ENCODE data around the gene VAV2.
"Not testable (repeated sequence)": the region's sequence is repeated elsewhere in the genome, so short reads cannot be mapped to it uniquely, and the experiment has no call there.

VAV2 gene

DNA sequence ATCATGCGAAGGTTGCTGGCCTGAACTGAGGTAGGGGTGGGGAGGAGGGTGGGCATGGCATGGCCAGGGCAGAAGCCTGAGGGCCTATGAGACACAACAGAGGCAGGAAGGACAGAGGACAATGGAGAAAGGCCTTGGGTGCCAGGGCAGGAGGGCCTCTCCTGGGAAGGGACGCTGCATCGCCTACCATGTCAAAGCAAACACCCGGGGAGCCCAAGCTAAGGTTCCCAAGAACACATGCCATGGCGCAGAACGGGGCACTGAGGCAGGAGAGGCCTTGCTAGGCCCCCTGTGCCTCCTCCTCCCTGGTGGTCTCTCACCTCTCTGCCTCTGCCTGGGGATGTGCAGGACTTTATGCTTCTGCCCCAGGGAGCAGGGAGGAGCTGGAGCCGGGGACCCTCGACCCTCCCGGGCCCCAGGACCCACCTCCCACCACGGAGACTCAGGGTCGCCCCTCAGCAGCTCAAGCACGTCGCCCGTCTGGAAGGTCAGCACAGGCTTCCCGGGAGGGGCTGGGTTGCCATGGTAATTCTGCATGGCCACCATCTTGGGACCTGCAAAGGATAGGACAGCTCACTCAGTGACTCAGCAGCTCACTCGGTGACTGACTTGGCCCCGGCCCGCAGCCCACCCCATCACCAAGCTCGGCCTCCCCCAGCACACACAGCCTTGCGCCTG is 213.6 kb downstream of the VAV2 start:
- DNase-seq = no peak

- no peak for DNase-seq
Measured at GRCh38 chr9:133777871-133778270, 214.3 kb downstream of the VAV2 start.

DNA sequence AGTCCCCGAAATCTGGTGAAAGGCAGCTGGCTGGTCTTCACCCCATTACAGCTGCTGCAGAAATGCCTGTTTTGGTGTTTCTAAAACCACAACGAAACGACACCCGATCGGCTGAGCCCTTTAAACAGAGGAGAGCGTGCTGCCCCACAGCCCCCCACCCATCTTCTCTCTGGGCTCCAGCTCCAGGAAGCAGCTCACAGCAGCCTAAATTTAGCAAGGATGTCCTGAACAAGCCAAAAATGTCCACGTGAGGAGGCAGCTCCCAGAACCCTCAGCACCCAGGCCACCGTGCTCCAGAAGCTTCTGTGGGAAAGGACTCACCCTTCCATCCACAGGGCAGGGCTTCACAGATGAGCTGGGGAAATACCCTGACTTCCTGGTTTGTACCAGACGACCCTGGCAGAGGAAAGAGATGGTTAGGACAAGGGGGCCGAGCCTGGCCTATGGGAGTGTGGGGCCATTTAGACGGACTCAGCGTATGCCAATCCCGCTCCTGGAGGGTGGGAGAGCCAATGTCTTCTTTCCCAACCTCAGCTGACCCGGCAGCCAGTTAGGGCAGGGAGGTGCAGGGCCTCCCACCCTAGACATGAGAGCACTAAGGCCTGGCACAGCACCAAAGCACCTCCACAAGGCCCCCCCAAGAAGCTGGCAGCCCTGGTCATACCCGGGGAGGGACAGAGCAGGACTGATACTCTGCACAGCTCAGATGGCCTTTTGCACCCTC is 214.9 kb downstream of the VAV2 start:
- DNase-seq = no peak

- DNase-seq = no peak
Measured at GRCh38 chr9:133775951-133776905, 215.9 kb downstream of the VAV2 start.

DNA sequence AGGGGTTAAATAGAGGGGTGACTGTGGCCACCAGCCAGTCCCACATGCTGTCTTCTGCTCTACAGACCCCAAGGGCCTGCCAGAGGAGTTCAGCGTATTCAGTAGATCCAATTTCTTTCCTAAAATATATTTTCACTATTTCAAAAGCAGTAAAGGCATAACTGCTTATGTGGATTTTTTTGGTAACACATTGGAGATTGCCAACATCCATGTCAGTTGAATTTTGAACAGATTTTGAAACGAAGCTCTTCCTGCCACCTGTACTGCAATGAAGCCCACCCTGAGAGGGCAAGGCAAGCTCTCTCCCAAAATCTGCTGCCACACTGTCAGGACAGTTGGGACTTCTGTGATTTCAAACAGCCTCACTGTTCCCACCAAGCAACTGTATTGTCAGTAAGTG is 216.8 kb downstream of the VAV2 start:
- DNase-seq = no peak

DNA sequence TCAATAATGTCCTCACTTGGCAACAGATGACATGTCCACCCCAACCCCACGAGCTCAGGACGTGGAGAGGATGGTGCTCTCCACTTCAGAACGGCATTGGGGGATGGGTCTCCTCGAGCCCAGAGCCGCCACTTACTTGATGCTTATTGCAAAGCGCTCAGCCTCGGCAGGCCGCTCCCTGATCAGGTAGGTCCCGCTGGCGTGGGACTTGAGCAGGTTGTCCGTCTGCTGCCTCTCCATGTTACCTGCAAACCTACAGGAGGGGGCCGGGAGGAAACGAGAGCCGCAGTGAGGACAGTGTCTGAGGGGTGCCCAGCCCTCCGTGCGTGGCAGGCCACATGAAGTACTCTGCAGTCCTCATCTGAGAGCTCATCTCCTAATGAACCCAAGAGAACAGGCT is 217.3 kb downstream of the VAV2 start:
- DNase-seq = no peak

DNA sequence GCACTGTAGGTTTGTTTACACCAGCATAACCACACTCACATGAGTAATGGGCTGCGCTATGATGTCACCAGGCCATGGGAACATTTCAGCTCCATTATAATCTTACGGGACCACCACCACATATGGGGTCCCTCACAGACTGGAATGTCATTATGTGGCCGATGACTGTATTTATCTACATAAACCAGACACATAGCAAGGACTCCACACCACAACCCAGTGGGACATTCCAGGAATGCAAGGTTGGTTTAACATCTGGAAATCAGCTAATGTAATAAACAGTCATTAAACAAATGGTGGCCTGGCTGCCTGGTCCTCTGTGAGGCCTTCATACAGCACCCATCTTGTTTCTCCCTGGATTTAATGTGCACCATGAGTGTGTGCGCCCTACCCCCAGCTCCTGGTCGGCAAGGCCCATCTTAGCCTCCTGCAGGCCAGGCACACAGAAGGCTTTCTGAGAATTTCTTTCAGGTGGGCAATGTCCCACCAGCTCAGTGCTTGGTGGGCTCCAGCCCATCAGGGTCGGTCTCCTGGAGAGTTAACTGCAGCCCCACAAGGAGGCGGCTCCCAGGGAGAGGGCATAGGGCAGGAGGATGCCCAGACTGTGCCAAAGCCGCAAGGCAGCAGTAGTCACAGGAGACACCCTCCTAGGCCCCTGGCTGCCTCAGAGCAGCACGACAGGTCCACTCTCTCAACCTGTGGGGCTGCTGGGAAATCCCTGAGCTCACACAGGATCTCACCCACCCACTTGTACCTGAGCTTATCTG is 218.1 kb downstream of the VAV2 start:
- peak; percentile 39 for DNase-seq

DNA sequence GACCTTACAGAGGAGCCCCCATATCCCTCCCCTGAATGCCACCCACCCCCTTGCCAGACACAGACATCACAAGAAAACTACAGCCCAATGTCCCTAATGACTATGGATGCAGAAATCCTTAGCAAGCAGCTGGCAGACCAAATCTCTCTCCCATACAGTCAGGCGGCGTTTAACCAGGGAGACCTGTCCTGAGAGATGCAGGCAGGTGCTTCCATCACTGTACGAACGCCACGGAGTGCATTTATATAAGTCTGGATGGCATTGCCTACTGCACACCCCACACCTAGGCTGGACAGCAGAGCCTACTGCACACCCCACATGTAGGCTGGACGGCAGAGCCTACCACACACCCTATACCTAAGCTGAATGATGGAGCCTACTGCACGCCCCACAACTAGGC is 219.5 kb downstream of the VAV2 start:
- no peak for DNase-seq

DNA sequence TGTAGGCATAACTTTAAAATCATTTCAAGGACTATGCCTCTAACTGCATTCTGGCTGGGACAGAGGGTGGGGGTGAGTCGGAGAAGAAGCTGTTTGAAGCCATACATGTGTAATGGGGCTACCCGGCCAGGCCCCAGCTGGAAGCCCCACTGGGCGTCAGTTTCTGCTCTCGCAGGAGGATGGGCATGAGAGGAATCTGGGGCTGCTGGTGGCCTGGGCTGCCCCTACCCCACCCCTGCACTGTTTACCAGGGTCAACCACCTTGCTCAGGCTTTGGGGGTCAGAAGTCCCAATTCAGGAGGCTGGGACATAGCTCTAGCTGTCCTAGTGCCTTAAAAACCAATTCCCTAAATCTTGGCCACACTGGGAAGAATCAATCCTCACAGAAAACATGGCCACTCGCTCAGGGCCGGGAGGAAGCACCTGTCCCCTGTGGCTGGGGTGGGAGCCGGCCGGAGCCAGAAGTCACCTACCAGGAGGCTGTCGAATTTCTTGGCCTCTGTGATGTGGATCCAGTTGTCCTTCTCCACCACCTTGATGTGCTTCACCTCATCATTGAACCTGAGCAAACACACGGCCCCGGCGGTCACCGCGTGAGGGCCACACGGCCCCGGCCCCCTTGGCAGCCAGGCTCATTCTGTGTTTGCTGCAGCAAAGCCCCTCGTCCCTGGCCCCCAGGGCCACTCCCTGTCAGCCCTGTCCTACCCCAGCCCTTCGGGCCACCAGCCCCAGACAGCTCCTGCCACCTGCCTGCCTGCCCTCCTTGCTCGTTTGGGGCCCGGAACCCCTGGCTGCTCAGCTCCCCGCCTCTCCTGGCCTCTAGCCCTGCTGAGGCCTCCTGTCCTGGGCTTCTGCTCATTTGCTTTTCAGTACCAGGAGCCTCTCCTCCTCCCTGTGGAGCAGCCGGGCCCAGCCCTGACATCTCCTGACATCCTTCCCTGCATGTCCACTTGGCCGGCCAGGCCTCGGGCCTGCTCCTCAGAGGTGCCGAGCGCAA is 220.3 kb downstream of the VAV2 start:
- DNase-seq = no peak

DNA sequence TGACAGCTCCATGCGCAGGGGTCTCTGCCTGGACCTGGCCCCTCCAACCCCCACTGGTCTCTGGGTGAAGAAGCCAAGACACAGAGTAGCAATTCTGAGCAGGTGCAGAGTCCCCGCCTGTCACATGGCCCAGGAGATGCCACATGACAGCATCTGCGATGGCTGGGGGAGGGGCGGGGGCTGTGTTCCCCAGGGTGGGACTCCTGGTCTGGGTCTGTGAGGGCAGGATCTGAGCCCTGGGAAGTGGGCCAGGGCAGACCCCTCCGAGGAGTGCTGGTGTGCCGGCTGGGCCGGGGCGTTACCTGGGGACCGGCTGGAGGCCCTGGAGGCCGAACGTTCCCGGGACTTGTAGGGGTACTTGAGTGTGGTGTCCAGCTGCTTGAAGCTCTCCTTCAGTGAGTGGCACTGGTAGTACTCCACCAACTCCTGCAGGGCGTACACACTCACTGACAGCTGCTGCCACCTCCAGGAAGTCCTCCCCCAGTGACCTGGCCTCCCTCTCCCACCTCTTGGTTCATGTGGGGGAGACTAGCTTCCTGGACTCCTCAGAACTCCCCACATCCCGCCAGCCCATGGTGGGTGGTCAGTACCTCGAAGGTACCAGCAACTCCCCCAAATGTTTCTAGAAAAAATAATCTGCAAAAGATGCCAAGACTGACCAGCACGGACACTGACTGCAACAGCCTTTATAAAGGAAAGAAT is 221.9 kb downstream of the VAV2 start:
- DNase-seq = no peak

- DNase-seq = no peak
Measured at GRCh38 chr9:133769511-133770075, 222.5 kb downstream of the VAV2 start.

- no peak for DNase-seq
Measured at GRCh38 chr9:133768859-133769510, 223.1 kb downstream of the VAV2 start.

DNA sequence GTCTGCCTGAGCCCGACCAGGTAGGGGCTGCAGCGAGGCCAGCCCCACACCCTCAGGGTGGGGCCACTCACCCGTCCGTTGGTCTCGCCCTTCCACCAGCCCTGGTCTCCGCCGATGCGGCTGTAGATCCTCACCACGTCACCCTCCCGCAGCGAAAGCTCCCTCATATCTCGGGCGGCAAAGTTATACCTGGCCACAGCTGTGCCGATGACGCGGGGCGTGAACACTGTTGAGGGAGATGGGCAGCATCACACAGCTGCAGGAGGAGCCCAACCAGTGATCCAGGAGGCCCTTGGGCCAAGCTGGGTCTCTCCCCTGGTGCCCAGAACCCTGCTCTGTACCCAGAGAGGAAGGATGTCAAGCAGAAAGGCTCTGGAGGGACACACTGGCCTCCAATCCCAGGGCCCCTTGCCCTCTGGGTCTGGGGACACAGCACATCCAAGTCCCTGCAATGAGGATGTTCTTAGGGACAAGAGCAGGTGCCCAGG is 223.7 kb downstream of the VAV2 start:
- DNase-seq = no peak

DNA sequence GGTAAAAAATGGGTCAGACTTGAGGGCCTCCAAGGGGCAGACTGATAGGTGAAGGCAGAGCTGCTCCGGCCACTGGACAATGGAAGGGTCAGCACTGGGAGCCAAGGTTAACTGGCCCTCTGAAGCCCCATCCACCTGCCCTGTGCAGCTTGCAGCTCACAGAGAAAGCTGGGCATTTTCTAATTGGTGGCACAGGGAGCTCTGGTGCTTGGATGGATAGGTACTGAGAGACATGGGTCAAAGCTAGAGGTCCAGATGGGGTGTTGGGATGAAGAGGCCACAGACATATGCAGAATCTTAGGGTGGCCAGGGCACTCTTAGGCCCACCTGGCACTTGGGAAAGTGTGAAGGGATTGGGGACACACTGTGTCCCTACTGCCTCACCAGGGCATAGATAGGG is 224.5 kb downstream of the VAV2 start:
- DNase-seq = no peak

DNA sequence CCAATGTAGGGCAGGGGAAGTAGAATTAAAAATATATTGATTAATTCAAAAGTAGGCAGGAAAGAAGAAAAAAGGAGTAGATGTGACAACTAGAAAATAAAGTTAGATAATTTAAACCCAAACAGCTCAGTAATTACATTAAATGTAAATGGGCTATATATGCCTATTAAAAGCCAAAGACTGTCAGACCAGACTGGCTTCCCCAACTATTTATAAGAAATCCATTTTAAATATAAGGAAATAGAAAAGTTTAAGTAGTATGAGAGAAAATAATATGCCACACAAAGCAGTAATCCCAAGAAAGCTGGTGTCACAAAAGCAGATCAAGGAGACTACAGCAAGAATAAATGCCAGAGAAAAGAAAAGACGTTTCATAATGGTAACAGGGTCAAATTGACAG is 225.1 kb downstream of the VAV2 start:
- no peak for DNase-seq

DNA sequence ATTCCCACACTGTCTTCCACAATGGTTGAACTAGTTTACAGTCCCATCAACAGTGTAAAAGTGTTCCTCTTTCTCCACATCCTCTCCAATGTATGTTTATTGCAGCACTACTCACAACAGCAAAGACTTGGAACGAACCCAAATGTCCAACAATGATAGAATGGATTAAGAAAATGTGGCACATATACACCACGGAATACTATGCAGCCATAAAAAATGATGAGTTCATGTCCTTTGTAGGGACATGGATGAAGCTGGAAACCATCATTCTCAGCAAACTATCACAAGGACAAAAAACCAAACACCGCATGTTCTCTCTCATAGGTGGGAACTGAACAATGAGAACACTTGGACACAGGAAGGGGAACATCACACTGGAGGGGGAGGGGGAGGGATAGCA is 225.9 kb downstream of the VAV2 start:
- DNase-seq = not testable (repeated sequence)

- peak; percentile 50 for DNase-seq
Measured at GRCh38 chr9:133763272-133764183, 228.6 kb downstream of the VAV2 start.
